ENCODE measurements around the gene BRICD5. TPM values are rescaled to one million over a fixed set of nuclear protein-coding genes. Genes with fewer than 3 reads are reported as not detected.

The BRICD5 gene
- total RNA-seq, 1 donor from 2014 or later, result 2.0 TPM

DNA sequence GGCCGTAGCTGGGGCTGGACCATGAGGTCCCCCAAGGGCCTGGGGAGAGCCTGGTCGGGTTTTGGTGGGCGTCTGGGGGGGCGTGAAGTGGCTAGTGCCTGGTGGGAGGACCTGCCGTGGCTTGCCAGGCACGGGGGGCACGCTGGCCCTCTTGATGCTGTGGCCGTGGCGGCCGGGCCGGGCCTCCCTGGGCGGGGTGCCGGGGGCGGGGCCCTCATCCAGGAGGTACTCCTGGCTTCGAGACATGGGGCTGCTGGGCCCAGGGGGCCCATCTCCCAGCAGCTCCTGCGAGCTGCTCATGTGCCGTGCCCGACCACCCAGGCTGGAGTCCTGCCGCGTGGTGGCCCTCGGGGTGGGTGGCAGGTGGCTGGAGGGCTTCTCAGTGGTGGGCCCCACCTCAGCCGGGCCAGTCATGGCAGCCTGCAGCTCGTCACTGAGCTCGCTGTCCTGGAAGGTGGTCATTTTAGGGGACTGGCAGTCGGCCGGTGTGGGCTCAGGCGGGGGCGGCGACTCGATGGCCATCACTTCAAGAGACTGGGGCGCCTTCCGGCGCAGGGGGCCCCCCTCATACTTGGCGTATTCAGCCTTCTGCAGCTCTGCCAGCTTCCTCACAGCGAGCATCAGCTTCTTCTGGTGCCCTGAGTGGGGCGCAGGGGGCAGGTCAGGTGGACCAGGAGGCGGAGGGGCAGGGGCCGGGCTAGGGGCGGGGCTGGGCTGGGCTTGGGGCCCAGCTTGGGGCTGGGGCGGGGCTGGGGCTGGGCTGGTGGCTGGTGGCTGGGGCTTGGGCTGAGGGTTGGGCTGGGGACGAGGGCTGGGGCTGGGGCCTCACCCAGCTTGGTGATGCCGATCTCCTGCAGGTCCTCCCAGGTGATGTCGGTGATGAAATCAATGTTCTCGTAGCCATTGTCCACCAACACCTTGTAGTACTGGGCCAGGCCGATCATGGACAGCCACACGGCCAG, 29.4 kb downstream of the BRICD5 start:
- no peak for DNase-seq (ENCODE audit: low read depth)
- no peak for TF ChIP-seq CTCF (IDR thresholded peaks at IDR 0.05; ENCODE audit: insufficient read depth, low read length, poor library complexity, severe bottlenecking)
- Histone ChIP-seq H3K27me3 (ENCODE audit: control insufficient read depth, insufficient read depth, low read length) (peaks cover 3% of the 10 kb centered on the region), H3K36me3 (ENCODE audit: control insufficient read depth, insufficient read depth, low read length) (no peaks in the 10 kb centered on the region), H3K4me3 (ENCODE audit: low read depth, low read length) (no peak overlapping the region)

DNA sequence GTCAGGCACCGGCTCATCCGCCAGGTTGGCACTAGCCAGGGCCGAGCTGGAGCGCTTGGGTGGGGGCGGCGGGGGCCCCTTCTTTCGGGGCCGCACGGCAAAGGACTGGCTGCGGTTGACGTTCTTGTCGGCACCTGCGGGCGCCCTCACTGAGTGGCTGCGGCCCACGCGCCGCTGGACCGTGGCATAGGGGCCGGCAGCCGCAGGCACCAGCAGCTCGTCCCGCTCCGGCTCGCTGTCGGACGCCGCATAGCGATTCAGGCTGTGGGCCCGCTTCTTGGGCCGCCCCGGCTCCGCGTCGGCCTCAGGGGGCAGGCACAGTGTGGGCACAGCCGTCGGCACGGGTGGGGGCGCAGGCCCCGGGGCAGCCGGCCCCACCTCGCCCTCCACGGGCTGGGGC, 30.2 kb downstream of the BRICD5 start:
- DNase-seq (ENCODE audit: low read depth), result no peak
- peaks cover 3% of the 10 kb centered on the region for H3K27me3 ChIP-seq (ENCODE audit: control insufficient read depth, insufficient read depth, low read length)
- H3K4me3 ChIP-seq (ENCODE audit: low read depth, low read length), result no peak overlapping the region
- no peaks in the 10 kb centered on the region for H3K36me3 ChIP-seq (ENCODE audit: control insufficient read depth, insufficient read depth, low read length)
- TF ChIP-seq CTCF (IDR thresholded peaks at IDR 0.05; ENCODE audit: insufficient read depth, low read length, poor library complexity, severe bottlenecking), result no peak

- H3K36me3 ChIP-seq (ENCODE audit: control insufficient read depth, insufficient read depth, low read length), result peaks cover 2% of the 10 kb centered on the region
- DNase-seq (ENCODE audit: low read depth), result no peak
- peaks cover 3% of the 10 kb centered on the region for H3K27me3 ChIP-seq (ENCODE audit: control insufficient read depth, insufficient read depth, low read length)
- no peak for TF ChIP-seq CTCF (IDR thresholded peaks at IDR 0.05; ENCODE audit: insufficient read depth, low read length, poor library complexity, severe bottlenecking)
- H3K4me3 ChIP-seq (ENCODE audit: low read depth, low read length), result no peak overlapping the region
Measured at GRCh38 chr16:2179576-2179975, 31.1 kb downstream of the BRICD5 start.

- TF ChIP-seq CTCF (IDR thresholded peaks at IDR 0.05; ENCODE audit: insufficient read depth, low read length, poor library complexity, severe bottlenecking), result no peak
- Histone ChIP-seq H3K27me3 (ENCODE audit: control insufficient read depth, insufficient read depth, low read length) (peaks cover 3% of the 10 kb centered on the region), H3K4me3 (ENCODE audit: low read depth, low read length) (no peak overlapping the region), H3K36me3 (ENCODE audit: control insufficient read depth, insufficient read depth, low read length) (peaks cover 2% of the 10 kb centered on the region)
- no peak for DNase-seq (ENCODE audit: low read depth)
Measured at GRCh38 chr16:2179107-2179501, 31.6 kb downstream of the BRICD5 start.

DNA sequence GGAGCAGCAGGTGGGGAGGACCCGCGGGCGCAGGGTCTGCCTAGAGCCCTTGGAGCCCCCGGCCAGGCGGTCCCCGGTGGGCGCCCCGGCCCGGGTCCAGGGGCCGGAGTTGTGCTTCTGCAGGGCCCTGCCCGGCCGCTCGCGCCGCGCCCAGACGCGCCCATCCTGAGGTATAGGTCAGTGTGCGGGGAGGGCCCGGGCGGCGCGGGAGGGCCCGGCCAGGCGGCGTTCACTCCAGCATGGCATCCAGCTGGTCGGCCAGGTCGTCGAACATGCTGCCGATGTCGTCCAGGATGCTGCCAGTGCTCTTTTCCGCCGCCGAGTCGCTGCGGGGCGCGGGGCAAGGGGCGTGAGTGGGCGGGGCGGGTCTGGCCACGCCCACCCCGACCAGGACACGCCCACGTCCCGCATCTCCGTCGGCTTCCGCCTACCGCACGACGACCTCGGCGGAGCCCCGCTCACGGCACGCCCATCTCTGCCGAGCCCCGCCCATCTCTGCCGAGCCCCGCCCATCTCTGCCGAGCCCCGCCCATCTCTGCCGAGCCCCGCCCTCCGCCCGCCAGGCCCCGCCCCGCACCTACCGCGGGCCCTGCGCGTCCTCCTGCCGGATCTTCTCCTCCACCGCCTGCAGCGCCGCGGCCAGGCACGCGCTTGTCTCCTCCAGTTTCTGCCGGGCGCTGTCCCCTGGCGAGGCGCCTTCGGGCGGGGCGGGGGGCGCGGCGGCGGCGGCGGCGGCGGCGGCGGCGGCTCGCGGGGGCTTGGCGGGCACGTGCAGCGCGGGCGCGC, 32.1 kb downstream of the BRICD5 start:
- DNase-seq (ENCODE audit: low read depth), result no peak
- Histone ChIP-seq H3K4me3 (ENCODE audit: low read depth, low read length) (no peak overlapping the region), H3K27me3 (ENCODE audit: control insufficient read depth, insufficient read depth, low read length) (peaks cover 3% of the 10 kb centered on the region), H3K36me3 (ENCODE audit: control insufficient read depth, insufficient read depth, low read length) (peaks cover 2% of the 10 kb centered on the region)
- no peak for TF ChIP-seq CTCF (IDR thresholded peaks at IDR 0.05; ENCODE audit: insufficient read depth, low read length, poor library complexity, severe bottlenecking)

Measured in kidney epithelial cell (primary cell).